Measurements from ENCODE around the gene AGBL1.

DNA sequence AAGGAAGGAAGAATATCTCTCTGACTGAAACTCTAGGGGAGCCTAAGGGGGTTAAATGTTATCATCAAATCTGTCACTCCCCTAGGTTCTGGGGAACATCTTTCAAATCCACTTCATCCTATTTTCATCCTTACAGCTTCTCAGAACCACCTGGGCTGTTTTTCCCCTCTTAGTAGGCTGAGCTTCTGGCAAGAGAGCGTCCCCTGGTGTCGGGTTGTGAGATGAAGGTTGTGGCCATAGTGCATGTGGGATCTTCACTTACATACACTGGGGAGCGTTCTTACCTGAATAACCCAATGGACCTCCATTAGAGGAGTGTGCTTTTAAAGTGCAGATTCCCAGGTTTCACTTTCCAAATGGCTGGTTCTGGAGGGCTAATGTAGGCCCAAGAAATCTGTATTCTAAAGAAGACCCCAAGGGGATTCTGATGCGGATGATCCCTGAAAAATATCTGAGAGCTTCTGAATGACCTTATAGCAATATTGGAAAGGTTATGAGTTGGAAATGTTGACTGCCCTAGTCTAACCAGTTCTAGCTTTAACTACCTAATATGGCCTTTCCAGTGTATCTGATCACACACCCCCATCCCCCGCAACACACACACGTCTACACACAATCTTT is 663.7 kb downstream of the AGBL1 start:
- TF ChIP-seq, protein P1, sequence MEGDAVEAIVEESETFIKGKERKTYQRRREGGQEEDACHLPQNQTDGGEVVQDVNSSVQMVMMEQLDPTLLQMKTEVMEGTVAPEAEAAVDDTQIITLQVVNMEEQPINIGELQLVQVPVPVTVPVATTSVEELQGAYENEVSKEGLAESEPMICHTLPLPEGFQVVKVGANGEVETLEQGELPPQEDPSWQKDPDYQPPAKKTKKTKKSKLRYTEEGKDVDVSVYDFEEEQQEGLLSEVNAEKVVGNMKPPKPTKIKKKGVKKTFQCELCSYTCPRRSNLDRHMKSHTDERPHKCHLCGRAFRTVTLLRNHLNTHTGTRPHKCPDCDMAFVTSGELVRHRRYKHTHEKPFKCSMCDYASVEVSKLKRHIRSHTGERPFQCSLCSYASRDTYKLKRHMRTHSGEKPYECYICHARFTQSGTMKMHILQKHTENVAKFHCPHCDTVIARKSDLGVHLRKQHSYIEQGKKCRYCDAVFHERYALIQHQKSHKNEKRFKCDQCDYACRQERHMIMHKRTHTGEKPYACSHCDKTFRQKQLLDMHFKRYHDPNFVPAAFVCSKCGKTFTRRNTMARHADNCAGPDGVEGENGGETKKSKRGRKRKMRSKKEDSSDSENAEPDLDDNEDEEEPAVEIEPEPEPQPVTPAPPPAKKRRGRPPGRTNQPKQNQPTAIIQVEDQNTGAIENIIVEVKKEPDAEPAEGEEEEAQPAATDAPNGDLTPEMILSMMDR (IDR thresholded peaks at IDR 0.05) = no peak
- TF ChIP-seq EZH2 (IDR thresholded peaks at IDR 0.05; ENCODE audit: borderline replicate concordance, insufficient read depth, low read depth, low read length, poor library complexity, severe bottlenecking) = no peak

All from B cell (primary cell).